ENCODE results near the gene FAM167B. TPM values are rescaled to one million over a fixed set of nuclear protein-coding genes. Genes with fewer than 3 reads are reported as not detected.
A peak's percentile ranks its signal among the peaks of the same experiment; 100 is the strongest.
"Not testable (repeated sequence)": the region's sequence is repeated elsewhere in the genome, so short reads cannot be mapped to it uniquely, and the experiment has no call there.

FAM167B gene
- polyA plus RNA-seq, 2 of the 4 experiments (the other 2 are of a cell fraction) = 0.53 to 2.0 TPM

GRCh38 chr1:32256473-32257226 is 9.6 kb downstream of the FAM167B start:
- TF ChIP-seq ZSCAN20 (CRISPR knock-in tag; IDR thresholded peaks at IDR 0.05) = no peak
- TF ChIP-seq ESRRA (IDR thresholded peaks at IDR 0.05; ENCODE audit: borderline replicate concordance, low read length) = no peak
- TF ChIP-seq KDM5A (IDR thresholded peaks at IDR 0.05) = no peak
- no peak for TF ChIP-seq CBX8 (IDR thresholded peaks at IDR 0.05)
- no peak for TF ChIP-seq HEYL (CRISPR knock-in tag; IDR thresholded peaks at IDR 0.05)
- TF ChIP-seq FOSB (CRISPR knock-in tag; IDR thresholded peaks at IDR 0.05) = no peak
- no peak for ATAC-seq
- no peak overlapping the region for H3K27ac ChIP-seq
- H3K4me2 ChIP-seq = no peak overlapping the region
- WGBS (ENCODE audit: missing lambda C conversion rate) = 72% methylated on average over 9 of the region's 9 CpGs
- no peak for DNase-seq (ENCODE audit: low read depth in 1 of 2, low spot score in 1 of 2)
- no peak overlapping the region for H3K4me3 ChIP-seq
- H3K4me1 ChIP-seq = no peaks in the 10 kb centered on the region
- no peak for FAIRE-seq
- CTCF ChIA-PET = interaction anchor here (1.4 to 2.2 kb wide), 3 partner anchors 8 to 16 kb away, joined by 5 to 7 read pairs (median 5); partner anchors contain the start of gene FAM167B
- no peaks in the 10 kb centered on the region for H3K9me3 ChIP-seq
- POLR2A ChIA-PET = no interaction called here

GRCh38 chr1:32257227-32257508 is 10.1 kb downstream of the FAM167B start:
- no peak for FAIRE-seq

GRCh38 chr1:32263236-32263593 is 16.2 kb downstream of the FAM167B start:
- not testable (repeated sequence) for H3K27ac ChIP-seq; FAIRE-seq; H3K4me1 ChIP-seq; DNase-seq (ENCODE audit: low read depth in 1 of 2, low spot score in 1 of 2); H3K4me3 ChIP-seq; H3K4me2 ChIP-seq; H3K9me3 ChIP-seq; ATAC-seq
- POLR2A ChIA-PET = interaction anchor here (0.6 kb wide), 2 partner anchors 17 to 419 kb away, joined by 4 to 6 read pairs; no protein-coding TSS in a partner anchor
- 0 out of 2 replicates have a peak, but pooled peaks have one; percentile 19 for TF ChIP-seq ZC3H11A (IDR thresholded peaks at IDR 0.05)
- CTCF ChIA-PET = interaction anchor here (6.2 kb wide), 1 partner anchor 16 kb away, joined by 31 read pairs; the partner anchor contains the start of gene FAM167B
- 99% methylated on average over 3 of the region's 4 CpGs for WGBS (ENCODE audit: missing lambda C conversion rate)

More at GRCh38 chr1:32257227-32257508, 10.1 kb downstream of the FAM167B start:
- Histone ChIP-seq H3K4me1 (no peaks in the 10 kb centered on the region), H3K9me3 (no peaks in the 10 kb centered on the region), H3K4me3 (no peak overlapping the region), H3K4me2 (no peak overlapping the region), H3K27ac (no peak overlapping the region)
- POLR2A ChIA-PET = no interaction called here
- ATAC-seq (no peak), DNase-seq (ENCODE audit: low read depth in 1 of 2, low spot score in 1 of 2) (no peak)
- CTCF ChIA-PET = no interaction called here
- 86% methylated on average over 6 of the region's 6 CpGs for WGBS (ENCODE audit: missing lambda C conversion rate)
- TF ChIP-seq RARB (CRISPR knock-in tag; IDR thresholded peaks at IDR 0.05) (no peak), USF2 (IDR thresholded peaks at IDR 0.05) (no peak), POLR2AphosphoS2 (conservative IDR thresholded peaks at IDR 0.05; ENCODE audit: low read length) (no peak), KDM1A (IDR thresholded peaks at IDR 0.05; ENCODE audit: low read depth) (no peak), FOSB (CRISPR knock-in tag; IDR thresholded peaks at IDR 0.05) (no peak), SMC3 (IDR thresholded peaks at IDR 0.05) (no peak), NPAS2 (CRISPR knock-in tag; IDR thresholded peaks at IDR 0.05; ENCODE audit: borderline replicate concordance) (no peak), ESRRA (IDR thresholded peaks at IDR 0.05; ENCODE audit: borderline replicate concordance, low read length) (no peak), CBX2 (IDR thresholded peaks at IDR 0.05; ENCODE audit: borderline replicate concordance, low read depth) (no peak), NR3C1 (IDR thresholded peaks at IDR 0.05) (no peak), BHLHE40 (IDR thresholded peaks at IDR 0.05; ENCODE audit: low read depth, low read length) (no peak), MAZ (IDR thresholded peaks at IDR 0.05; ENCODE audit: borderline replicate concordance, low read depth, low read length) (no peak), HOXB5 (CRISPR knock-in tag; IDR thresholded peaks at IDR 0.05) (no peak)

- peaks cover 7% of the 10 kb centered on the region; the same call in 2 of the 3 replicates for H3K4me1 ChIP-seq
- H3K4me3 ChIP-seq = no peak overlapping the region
- no peak for FAIRE-seq
- DNase-seq (ENCODE audit: low read depth in 1 of 2, low spot score in 1 of 2) = no peak
- H3K9me3 ChIP-seq = no peaks in the 10 kb centered on the region
- ATAC-seq = no peak
- CTCF ChIA-PET = interaction anchor here (1.5 to 6.2 kb wide), 2 partner anchors 8 to 16 kb away, joined by 7 to 31 read pairs; partner anchors contain the start of gene FAM167B
- H3K4me2 ChIP-seq = no peak overlapping the region
- POLR2A ChIA-PET = interaction anchor here (0.6 kb wide), 2 partner anchors 16 to 419 kb away, joined by 4 to 6 read pairs; no protein-coding TSS in a partner anchor
- WGBS (ENCODE audit: missing lambda C conversion rate) = 92% methylated on average over 4 of the region's 4 CpGs
- H3K27ac ChIP-seq = no peak overlapping the region
- TF ChIP-seq ATOH8 (CRISPR knock-in tag; IDR thresholded peaks at IDR 0.05; ENCODE audit: low read depth) (no peak), RFX5 (IDR thresholded peaks at IDR 0.05) (no peak), NFE2L2 (conservative IDR thresholded peaks at IDR 0.05; ENCODE audit: low read length) (no peak), CBX2 (IDR thresholded peaks at IDR 0.05; ENCODE audit: borderline replicate concordance, low read depth) (no peak), KDM5A (IDR thresholded peaks at IDR 0.05) (no peak), ZNF302 (CRISPR knock-in tag; IDR thresholded peaks at IDR 0.05) (no peak), HOXB13 (CRISPR knock-in tag; IDR thresholded peaks at IDR 0.05; ENCODE audit: low read depth) (no peak), GATA3 (IDR thresholded peaks at IDR 0.05; ENCODE audit: borderline replicate concordance) (no peak), KDM1A (IDR thresholded peaks at IDR 0.05; ENCODE audit: low read depth) (no peak), PBX3 (IDR thresholded peaks at IDR 0.05) (no peak), HOXB5 (CRISPR knock-in tag; IDR thresholded peaks at IDR 0.05) (no peak), FOSB (CRISPR knock-in tag; IDR thresholded peaks at IDR 0.05) (no peak), ESRRA (IDR thresholded peaks at IDR 0.05; ENCODE audit: borderline replicate concordance, low read length) (no peak), CTCF (IDR thresholded peaks at IDR 0.05) (no peak)
These were observed 16.7 kb downstream of the FAM167B start for GRCh38 chr1:32263744-32264143.
